Dedifferentiated amniotic fluid mesenchymal stem cell (primary cell): ENCODE data around the gene JADE1.
A peak's percentile ranks its signal among the peaks of the same experiment; 100 is the strongest.

ENCODE experiments used
- DNase-seq: peaks from one replicate; pipeline ENCODE4 v3.0.0-alpha.2; 2016; ENCODE audit errors: extremely low spot score

The JADE1 gene

GRCh38 chr4:128810331-128810870, 901 bp downstream of the JADE1 start:
- no peak for DNase-seq

DNA sequence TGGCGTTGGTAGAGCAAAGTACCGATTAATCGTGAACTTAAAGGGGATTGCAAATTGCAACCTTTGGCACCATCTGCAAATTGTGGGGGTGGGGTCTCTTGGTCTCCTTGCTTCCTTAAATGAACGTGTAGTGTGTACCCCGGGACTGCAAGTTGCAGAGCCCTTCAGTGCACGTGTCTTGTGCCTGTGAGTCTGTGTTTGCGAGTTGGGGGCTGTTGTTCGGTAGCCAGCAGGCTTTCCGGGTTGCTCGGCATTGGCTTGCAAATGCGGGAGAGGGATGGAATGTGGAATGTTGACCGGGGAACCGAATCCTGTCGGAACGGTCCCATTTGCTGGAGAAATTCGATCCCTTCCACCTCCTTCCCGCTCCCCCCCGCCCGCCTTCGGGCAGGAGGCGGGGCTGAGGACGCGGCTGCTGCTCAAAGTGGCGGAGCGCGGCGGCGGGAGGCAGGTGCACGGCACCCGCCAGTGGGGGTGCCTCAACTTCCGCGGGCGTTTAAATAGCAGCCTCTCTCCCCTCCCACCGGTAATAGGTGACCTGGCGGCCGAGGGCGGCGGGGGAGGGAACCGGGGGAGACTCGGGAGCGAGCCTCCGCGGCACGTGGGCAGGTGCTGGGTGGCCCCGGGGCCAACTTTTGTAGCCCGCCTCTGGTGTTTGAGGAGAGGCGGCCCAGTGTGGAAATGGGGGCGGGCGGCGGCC, 1.5 kb downstream of the JADE1 start:
- peak; percentile 70 for DNase-seq

- peak; percentile 67 for DNase-seq
These were observed 2.3 kb downstream of the JADE1 start for GRCh38 chr4:128811571-128812441.

GRCh38 chr4:128812442-128813235, 3.1 kb downstream of the JADE1 start:
- peak; percentile 68 for DNase-seq

DNA sequence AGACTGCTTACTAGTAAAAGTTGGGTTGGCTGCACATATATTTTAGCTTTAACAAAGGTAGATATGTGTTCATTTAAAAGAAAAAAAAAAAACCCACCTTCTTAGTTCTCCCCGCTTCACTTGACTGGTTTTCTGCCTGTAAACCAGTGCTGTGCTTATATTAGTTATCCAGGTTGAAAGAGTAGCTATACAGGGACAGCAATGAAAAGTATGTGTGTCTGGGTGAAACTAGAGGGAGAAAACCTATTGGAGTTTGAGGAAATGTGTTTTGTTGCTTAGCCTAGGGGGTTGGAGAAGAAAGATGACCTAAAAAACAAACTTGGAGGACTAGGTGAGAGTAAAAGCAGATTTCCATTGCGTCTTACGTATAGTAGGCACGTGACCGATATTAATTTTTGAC, 4.5 kb downstream of the JADE1 start:
- DNase-seq = no peak

DNA sequence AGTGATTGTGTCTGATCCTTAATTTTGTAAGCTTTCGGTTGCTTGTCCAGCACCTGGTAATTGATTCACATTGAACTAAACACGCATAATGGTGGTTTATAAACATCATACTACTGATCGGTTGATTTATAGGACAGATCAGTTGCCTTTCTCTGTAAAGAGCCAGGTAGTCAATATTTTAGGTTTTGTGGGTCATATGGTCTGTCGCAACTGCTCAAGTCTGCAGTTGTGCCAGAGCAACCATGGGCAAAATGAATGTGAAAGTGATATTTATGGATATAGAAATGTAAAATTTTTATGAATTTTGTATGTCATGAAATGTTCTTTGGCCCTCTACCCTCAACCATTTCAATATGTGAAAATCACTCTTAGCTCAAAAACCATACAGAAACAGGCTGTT, 8.9 kb downstream of the JADE1 start:
- no peak for DNase-seq

DNA sequence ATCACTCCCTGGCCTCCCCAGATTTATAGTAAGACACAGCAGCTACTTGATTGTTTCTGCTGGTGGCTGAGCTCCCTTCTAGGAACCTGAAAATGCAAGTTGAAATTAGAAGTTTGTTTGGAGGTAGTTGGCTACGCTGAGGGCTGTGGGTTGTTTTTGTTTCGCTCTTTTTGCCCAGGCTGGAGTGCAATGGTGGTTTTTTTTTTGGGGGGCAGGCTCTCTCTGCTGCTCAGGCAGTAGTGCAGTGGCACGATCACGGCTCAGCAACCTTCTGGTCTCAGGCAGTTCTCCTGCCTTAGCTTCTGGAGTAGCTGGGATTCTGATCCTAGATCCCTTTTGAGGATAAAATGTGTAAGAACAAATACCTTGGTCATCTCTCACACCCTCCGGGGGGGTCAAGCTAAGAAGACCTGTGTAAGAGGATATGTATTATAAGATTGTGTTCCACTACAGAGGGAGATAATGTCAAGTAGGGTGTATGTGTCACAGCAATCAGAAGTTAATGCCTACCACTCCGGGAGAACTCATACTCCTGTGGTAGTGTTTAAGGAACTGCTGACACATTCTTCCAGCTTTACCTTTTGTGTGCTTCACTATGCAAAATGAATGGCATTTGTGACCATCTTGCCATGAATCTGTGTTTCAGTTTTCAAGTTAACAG, 9.7 kb downstream of the JADE1 start:
- DNase-seq = no peak

DNA sequence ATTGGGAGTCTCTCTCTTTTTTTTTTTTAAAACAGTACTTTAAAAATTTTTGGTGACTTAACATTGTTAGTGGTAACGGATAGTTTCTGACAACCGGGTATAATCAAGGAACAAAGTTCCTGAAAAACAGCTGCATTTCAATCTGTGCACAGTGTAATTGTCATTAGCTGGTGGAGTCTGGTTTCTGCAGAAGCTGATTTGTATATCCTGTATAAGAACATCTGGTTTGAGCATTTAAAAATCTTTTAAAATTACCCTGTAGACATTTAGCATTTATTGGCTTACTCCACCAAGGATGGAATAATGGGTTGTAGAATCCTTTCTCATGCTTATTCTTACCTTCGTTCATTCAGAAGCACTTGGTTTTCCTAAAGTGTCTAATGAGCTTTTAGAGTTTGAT, 11.2 kb downstream of the JADE1 start:
- DNase-seq = no peak

DNA sequence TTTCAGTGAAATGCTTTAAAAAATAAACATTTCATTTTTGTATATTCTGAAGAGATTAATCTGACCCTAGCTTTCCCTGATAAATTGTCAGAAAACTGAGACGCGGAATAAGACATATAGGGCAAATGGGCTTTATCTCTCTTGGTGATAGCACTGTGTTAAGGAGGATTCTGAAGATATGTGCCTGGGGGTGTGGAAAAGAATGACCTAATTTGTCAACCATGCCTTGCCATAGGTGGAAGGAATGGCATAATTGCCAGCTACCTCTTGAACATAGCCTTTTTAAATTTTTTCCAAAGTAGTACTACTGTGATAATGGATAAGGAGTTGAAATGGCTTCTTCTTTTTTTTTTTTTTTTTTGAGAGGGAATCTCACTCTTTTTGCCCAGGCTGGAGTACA, 11.7 kb downstream of the JADE1 start:
- no peak for DNase-seq

DNA sequence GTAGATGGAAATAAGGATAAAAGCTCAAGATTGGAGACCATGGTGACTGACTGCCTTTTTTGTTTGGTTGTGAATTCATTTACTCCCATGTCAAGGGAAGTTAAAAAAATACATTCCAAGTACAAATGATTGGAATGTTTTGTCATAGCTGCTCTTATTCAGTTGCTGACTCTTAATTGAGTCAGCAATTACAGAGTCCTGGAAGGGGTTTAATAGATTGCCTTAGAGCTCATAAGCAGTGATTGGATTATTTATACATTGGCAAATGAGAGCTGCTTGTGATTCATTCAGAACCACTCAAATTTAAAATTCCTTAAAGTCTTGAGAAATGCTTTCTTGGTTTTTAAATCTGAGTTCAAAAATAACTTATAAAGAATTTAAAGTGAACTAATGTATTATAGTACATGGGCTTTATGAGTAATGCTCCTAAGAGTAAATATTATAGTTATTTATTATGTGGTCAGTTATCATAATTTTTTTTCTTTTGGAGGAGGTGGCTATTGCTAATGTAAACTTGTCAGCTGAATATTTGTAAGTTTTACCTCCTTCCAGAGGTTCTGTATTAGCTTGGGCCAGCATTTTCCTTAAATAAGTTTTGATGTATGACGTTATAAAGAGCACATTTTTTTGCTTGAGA, 13.6 kb downstream of the JADE1 start:
- DNase-seq = peak; percentile 82

- no peak for DNase-seq
These were observed 15.7 kb downstream of the JADE1 start for GRCh38 chr4:128825226-128825625.

GRCh38 chr4:128827296-128827695, 17.8 kb downstream of the JADE1 start:
- no peak for DNase-seq

GRCh38 chr4:128830906-128831503, 21.5 kb downstream of the JADE1 start:
- DNase-seq = no peak

- no peak for DNase-seq
These were observed 22.2 kb downstream of the JADE1 start for GRCh38 chr4:128831531-128832242.

DNA sequence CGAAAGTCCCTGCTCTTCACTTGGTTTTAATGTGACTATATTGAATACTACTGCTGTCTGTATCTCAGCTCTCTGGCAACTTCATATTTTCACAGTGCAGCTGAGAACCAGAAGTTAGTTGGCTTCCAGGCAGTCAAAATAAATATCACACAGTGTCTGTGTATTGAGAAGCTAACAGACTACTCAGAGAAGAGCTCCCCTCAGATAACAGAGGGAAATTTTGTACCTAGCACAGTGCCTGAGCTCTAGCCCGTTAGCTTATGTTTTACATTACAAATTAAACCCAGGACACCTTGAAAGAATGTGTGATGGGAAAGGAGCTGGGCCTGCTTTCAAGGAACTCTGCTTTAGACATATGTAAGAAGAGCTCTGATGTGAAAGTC, 22.7 kb downstream of the JADE1 start:
- DNase-seq = no peak

DNA sequence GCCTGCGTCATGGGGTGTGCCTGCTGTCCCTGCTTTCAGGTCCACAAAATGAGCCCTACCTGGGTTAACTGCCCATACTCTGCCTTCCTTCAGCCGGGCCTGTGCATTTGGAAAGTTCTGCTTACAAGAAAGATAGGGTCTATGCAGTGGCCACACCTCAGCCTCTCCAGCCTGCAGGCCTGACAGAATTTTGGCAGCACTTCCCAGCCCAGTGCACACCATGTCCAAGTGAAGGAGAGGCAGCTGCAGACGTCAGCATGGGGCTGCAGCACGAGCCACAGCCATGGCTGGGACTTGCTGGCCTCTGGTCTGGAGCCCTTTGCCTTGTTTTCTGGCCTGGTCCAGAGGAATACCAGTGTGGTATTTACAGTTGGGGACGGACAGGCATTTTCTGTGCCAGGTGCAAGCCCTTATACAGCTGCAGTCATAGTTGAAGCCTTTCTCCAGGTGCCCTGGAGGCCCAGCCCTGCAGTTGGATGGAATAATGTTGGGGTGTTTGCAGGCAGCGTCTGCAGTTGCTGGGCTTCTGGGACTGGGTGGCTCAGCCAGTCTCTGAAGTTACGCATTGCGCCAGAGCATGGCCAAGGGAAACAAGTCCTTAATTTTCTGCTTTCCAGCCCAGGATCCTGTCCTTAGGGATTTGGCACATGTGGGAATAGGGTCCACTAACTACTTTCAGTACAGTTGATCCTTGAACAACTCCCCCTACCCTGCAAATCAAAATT, 26.2 kb downstream of the JADE1 start:
- DNase-seq = no peak

DNA sequence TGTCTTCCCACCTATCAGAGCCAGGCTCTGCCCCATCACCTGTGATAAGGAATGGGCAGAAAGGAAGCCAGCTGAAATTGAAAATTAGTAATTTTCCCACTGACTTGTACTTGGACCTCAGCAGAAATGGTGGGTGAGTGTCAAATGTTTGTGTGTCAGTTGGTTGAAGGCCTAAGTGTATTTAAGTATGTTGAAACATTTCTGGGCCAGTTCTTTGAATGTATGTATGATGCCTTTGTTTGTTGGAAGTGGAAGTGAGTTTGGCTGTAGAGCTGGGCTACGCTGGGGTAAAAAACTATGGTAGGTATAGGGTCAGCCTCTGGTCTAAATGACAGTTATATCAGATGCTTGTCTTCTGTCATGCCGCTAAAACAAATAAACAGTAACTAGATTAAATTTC, 27.7 kb downstream of the JADE1 start:
- DNase-seq = no peak

DNA sequence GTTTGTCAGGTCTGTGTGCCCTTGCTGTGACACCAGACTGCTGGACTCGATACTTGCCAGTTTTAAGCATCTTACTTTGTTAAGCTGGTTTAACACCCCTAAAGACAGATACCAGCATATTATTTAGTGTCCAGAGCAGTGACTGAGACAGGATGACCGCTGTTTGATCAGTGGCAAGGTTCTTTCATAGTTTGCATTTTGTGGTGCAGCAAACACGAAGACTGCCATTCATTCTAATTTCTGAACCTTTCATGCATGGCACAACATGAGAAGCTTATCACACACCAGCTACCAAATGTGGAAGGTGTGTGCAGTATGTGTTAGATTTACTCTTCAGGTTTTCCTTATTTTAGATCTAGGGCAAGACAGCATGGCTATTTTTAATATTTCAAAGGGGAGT, 28.2 kb downstream of the JADE1 start:
- no peak for DNase-seq

DNA sequence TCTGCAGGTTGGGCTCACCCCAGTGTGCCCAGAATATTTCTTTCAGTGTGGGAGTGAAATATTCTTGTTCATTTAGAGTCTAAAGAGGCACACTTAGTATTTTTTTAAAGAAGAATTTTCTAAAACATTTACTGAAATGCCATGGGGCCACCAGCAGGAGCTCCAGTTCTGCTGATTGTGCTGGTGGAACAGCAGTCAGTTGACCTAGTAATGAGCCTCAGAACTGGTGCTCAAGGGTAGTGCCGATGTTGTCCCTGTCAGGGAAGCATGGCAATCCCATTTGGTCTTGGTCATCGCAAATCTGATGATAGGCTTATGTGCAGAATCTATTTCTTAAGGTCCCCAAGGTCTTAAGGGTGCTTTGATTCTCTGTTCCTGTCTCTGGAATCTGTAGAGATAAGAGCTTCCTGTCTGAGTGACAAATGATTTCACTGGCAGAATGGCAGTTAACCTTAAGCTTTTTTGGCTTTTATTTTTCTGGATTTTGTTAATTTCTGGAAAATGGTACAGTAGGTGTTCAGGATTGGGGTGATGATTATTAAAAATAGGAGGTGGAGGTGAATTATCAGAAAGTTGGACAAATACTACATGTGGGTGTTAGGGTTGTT, 31.3 kb downstream of the JADE1 start:
- DNase-seq = no peak
